Ovary (tissue), 9 donors: Measurements from ENCODE around the gene MID1. TPM values are rescaled to one million over a fixed set of nuclear protein-coding genes. Genes with fewer than 3 reads are reported as not detected.

Experiments
- DNase-seq, 5 donors: peaks; one replicate each; pipeline ENCODE4 v3.0.0-alpha.2; 2019 to 2020
- H3K27ac ChIP-seq, 2 donors: fragments of 200-600 bp; one replicate each; pipeline versions ENCODE4 v1.5.1 to v1.8.0; 2019 to 2022
- H3K27me3 ChIP-seq: fragments of 200-600 bp; one replicate; pipeline ENCODE4 v1.8.0; 2022
- H3K36me3 ChIP-seq: fragments of 200-600 bp; sonication (generic); one replicate; pipeline ENCODE4 v1.5.1; 2019
- H3K4me1 ChIP-seq: one replicate; pipeline ENCODE4 v1.8.1; 2013; ENCODE audit warnings: mild to moderate bottlenecking, moderate library complexity; ENCODE audit not compliant: insufficient read depth
- H3K4me3 ChIP-seq: fragments of 200-600 bp; sonication (generic); one replicate; pipeline ENCODE4 v1.5.1; 2017
- H3K9me3 ChIP-seq, 2 donors: fragments of 200-600 bp in 1 of 2; sonication (generic) in 1 of 2; one replicate each; pipeline versions ENCODE4 v1.5.1 to v1.8.1; 2013 to 2019; ENCODE audit warnings: mild to moderate bottlenecking in 1 of 2, moderate library complexity in 1 of 2
- CTCF ChIP-seq, 3 donors: fragments of 450-650 bp in 2 of 3; fragments of 200-600 bp in 1 of 3; IDR thresholded peaks; one replicate each; pipeline versions ENCODE4 v1.5.1 to v1.8.0; 2016 to 2022; ENCODE audit warnings: antibody characterized with exemption in 3 of 3, mild to moderate bottlenecking in 1 of 3
- EP300 ChIP-seq: sonication (generic); formaldehyde crosslinking; IDR thresholded peaks from one replicate; pipeline ENCODE4 v1.6.1; 2017; ENCODE audit warnings: antibody characterized with exemption
- POLR2A ChIP-seq: fragments of 450-650 bp; IDR thresholded peaks from one replicate; pipeline ENCODE4 v1.6.1; 2017; ENCODE audit warnings: antibody characterized with exemption, mild to moderate bottlenecking, moderate library complexity
- WGBS, 3 donors: extraction: QIAGEN DNeasy Blood & Tissue Kit in 1 of 3; methylation state at CpG; one replicate each; pipeline versions ENCODE4 v1.1.5 to v1.1.7; 2013 to 2017; 5-methylcytosine and 5-hydroxymethylcytosine counted together
- intact Hi-C, 4 donors: fragments of 100-400 bp; cut with DNase I; formaldehyde crosslinking; loops; one replicate each; pipeline versions ENCODE4 v1.11.0 to v1.15.1; 2022 to 2023
- polyA plus RNA-seq, 2 donors: library from polyadenylated mRNA; stranded (reverse); fragments of 200-250 nt in 1 of 2; fragments of 350-450 nt in 1 of 2; fragmentation: Illumina TruSeq in 1 of 2; extraction: RNeasy Lipid Tissue Mini Kit (QIAGEN cat#74804) in 1 of 2; gene quantifications; one replicate each; pipeline ENCODE4 v1.2.3, GENCODE V29; 2013 to 2014
- total RNA-seq, 7 donors: library from RNA; depleted of rRNA in 2 of 7; stranded (reverse); fragments of >200 nt in 2 of 7; fragmentation: NEBNext Ultra II Directional in 3 of 7; extraction: Animal tissue kit (Norgen Biotek cat#: 25700) in 3 of 7; gene quantifications; one replicate each; pipeline versions ENCODE4 v1.1.0 to v1.2.4, GENCODE V29; 2016 to 2023
- donor health status: DM: no; HTN: no; CAD: no; lungs with moderate emphysema.
- donor health status: DM: no; HTN: no; CAD: no.
- donor health status: Bipolar disorder and iron deficiency.
- donor health status: DM: yes; HTN: yes; CAD: no.
- donor health status: DM: no; HTN: no; CAD: no.
- donor health status: DM: yes; HTN: yes; CAD: no.

Gene MID1
- total and polyA plus RNA-seq, 9 donors = 4.0 to 25.7 (median 17.0) TPM

- intact Hi-C loops = no loop called here
- Histone ChIP-seq H3K4me1 (no peaks in the 10 kb centered on the region), H3K27me3 (no peaks in the 10 kb centered on the region), H3K9me3 (no peaks in the 10 kb centered on the region), H3K27ac (no peak overlapping the region), H3K36me3 (no peaks in the 10 kb centered on the region), H3K4me3 (no peak overlapping the region)
- TF ChIP-seq CTCF (IDR thresholded peaks at IDR 0.05) (no peak), POLR2A (no peak), EP300 (no peak)
- no peak for DNase-seq
- 20 to 38% (median 35%) methylated on average over 1 of the region's 1 CpG for WGBS, 3 donors
These were observed 145.9 kb downstream of the MID1 start for GRCh38 chrX:10474510-10474909.

- DNase-seq = no peak
- TF ChIP-seq EP300 = no peak
- WGBS, 3 donors = 63 to 80% (median 78%) methylated on average over 3 of the region's 3 CpGs
- intact Hi-C loops = no loop called here
- no peak overlapping the region for H3K27ac ChIP-seq
- no peaks in the 10 kb centered on the region for H3K4me1 ChIP-seq
- H3K9me3 ChIP-seq = no peaks in the 10 kb centered on the region
- no peak overlapping the region for H3K4me3 ChIP-seq
- no peaks in the 10 kb centered on the region for H3K36me3 ChIP-seq
- H3K27me3 ChIP-seq = no peaks in the 10 kb centered on the region
These were observed 149.0 kb downstream of the MID1 start for GRCh38 chrX:10471418-10471817.

- Histone ChIP-seq H3K4me3 (no peak overlapping the region), H3K27me3 (no peaks in the 10 kb centered on the region), H3K27ac (no peak overlapping the region), H3K4me1 (no peaks in the 10 kb centered on the region), H3K9me3 (no peaks in the 10 kb centered on the region), H3K36me3 (no peaks in the 10 kb centered on the region)
- intact Hi-C loops = no loop called here
- TF ChIP-seq CTCF (IDR thresholded peaks at IDR 0.05) (no peak), POLR2A (no peak), EP300 (no peak)
- DNase-seq = no peak
These were observed 150.4 kb downstream of the MID1 start for GRCh38 chrX:10470009-10470408.

- H3K36me3 ChIP-seq = no peaks in the 10 kb centered on the region
- intact Hi-C loops = no loop called here
- TF ChIP-seq POLR2A (no peak), EP300 (no peak), CTCF (IDR thresholded peaks at IDR 0.05) (no peak)
- no peak overlapping the region for H3K4me3 ChIP-seq
- no peak for DNase-seq
- 66 to 79% (median 76%) methylated on average over 3 of the region's 3 CpGs for WGBS, 3 donors
- no peak overlapping the region for H3K27ac ChIP-seq
- H3K27me3 ChIP-seq = no peaks in the 10 kb centered on the region
- H3K4me1 ChIP-seq = no peaks in the 10 kb centered on the region
- H3K9me3 ChIP-seq = no peaks in the 10 kb centered on the region
These were observed 152.6 kb downstream of the MID1 start for GRCh38 chrX:10467793-10468192.

- DNase-seq = no peak
- intact Hi-C loops = no loop called here
- Histone ChIP-seq H3K27ac (no peak overlapping the region), H3K36me3 (no peaks in the 10 kb centered on the region), H3K4me3 (no peak overlapping the region), H3K4me1 (no peaks in the 10 kb centered on the region), H3K9me3 (no peaks in the 10 kb centered on the region), H3K27me3 (no peaks in the 10 kb centered on the region)
- TF ChIP-seq CTCF (IDR thresholded peaks at IDR 0.05) = no peak
- no peak for TF ChIP-seq EP300
- no peak for TF ChIP-seq POLR2A
- WGBS, 3 donors = 92 to 96% (median 93%) methylated on average over 2 of the region's 2 CpGs
These were observed 155.1 kb downstream of the MID1 start for GRCh38 chrX:10465254-10465653.
